Muscle of back (tissue), 11 donors: ENCODE results near the gene BCL6B. TPM values are rescaled to one million over a fixed set of nuclear protein-coding genes. Genes with fewer than 3 reads are reported as not detected.

Experiments used
- DNase-seq, 3 donors: peaks; one replicate each; pipeline versions ENCODE4 v3.0.0 to v3.0.0-alpha.2; 2013
- polyA plus RNA-seq, 10 donors: library from polyadenylated mRNA; unstranded; fragments of 120-200 nt; gene quantifications; one replicate each; pipeline ENCODE4 v1.2.1, GENCODE V29; 2013; ENCODE audit not compliant: insufficient read length in 10 of 10

BCL6B gene
- polyA plus RNA-seq, 10 donors, result 15.5 to 25.4 (median 19.1) TPM

- no peak for DNase-seq
Observed at GRCh38 chr17:7056386-7056785, 33.5 kb downstream of the BCL6B start.

- no peak for DNase-seq
Observed at GRCh38 chr17:7058831-7059447, 36.1 kb downstream of the BCL6B start.

GRCh38 chr17:7060165-7060891, 37.5 kb downstream of the BCL6B start:
- DNase-seq, result no peak

- no peak for DNase-seq
Observed at GRCh38 chr17:7063518-7064094, 40.8 kb downstream of the BCL6B start.

GRCh38 chr17:7064261-7064660, 41.4 kb downstream of the BCL6B start:
- DNase-seq, result no peak

- DNase-seq, result no peak
Observed at GRCh38 chr17:7067198-7067597, 44.3 kb downstream of the BCL6B start.

- DNase-seq, result no peak
Observed at GRCh38 chr17:7068268-7068667, 45.4 kb downstream of the BCL6B start.

GRCh38 chr17:7070712-7071111, 47.9 kb downstream of the BCL6B start:
- DNase-seq, result no peak

- no peak for DNase-seq
Observed at GRCh38 chr17:7072406-7072805, 49.6 kb downstream of the BCL6B start.

- no peak for DNase-seq
Observed at GRCh38 chr17:7074931-7075330, 52.1 kb downstream of the BCL6B start.

GRCh38 chr17:7077911-7078546, 55.2 kb downstream of the BCL6B start:
- no peak for DNase-seq

- DNase-seq, result no peak
Observed at GRCh38 chr17:7078711-7079110, 55.9 kb downstream of the BCL6B start.

Other genes with a start within 250 kb of the BCL6B start
- under 1 TPM in 8 of 10 donors, not detected in 2; 0.12 to 0.54 (median 0.19) TPM for gene FBXO39, start 246.8 kb upstream of the BCL6B start, polyA plus RNA-seq
- under 1 TPM in 2 of 10 donors, not detected in 8; 0.24 to 0.26 TPM for gene TEKT1, start 191.3 kb upstream of the BCL6B start, polyA plus RNA-seq
- gene ALOX12, start 27.0 kb upstream of the BCL6B start, polyA plus RNA-seq, result 1 to 10 TPM in 7 of 10 donors, under 1 TPM in 3; 0.77 to 1.4 (median 1.1) TPM
- gene RNASEK, start 10.4 kb upstream of the BCL6B start, polyA plus RNA-seq, result 100 to 1,000 TPM; 101 to 126 (median 111) TPM
- 1 to 10 TPM in 8 of 10 donors, under 1 TPM in 2; 0.62 to 2.4 (median 1.3) TPM for gene SLC16A13, start 13.0 kb downstream of the BCL6B start, polyA plus RNA-seq
- under 1 TPM in 9 of 10 donors, not detected in 1; 0.11 to 0.48 (median 0.17) TPM for gene SLC16A11, start 21.0 kb downstream of the BCL6B start, polyA plus RNA-seq
- 1 to 10 TPM; 1.1 to 3.5 (median 1.7) TPM for gene CLEC10A, start 57.2 kb downstream of the BCL6B start, polyA plus RNA-seq
- under 1 TPM in 9 of 10 donors, not detected in 1; 0.15 to 0.40 (median 0.34) TPM for gene ASGR2, start 91.8 kb downstream of the BCL6B start, polyA plus RNA-seq
- 1 to 10 TPM; 1.6 to 6.5 (median 2.3) TPM for gene ASGR1, start 156.3 kb downstream of the BCL6B start, polyA plus RNA-seq
- gene DLG4, start 196.8 kb downstream of the BCL6B start, polyA plus RNA-seq, result 10 to 100 TPM; 15.3 to 31.0 (median 21.1) TPM
- 100 to 1,000 TPM; 178 to 376 (median 256) TPM for gene ACADVL, start 196.9 kb downstream of the BCL6B start, polyA plus RNA-seq
- gene DVL2, start 211.5 kb downstream of the BCL6B start, polyA plus RNA-seq, result 10 to 100 TPM; 24.5 to 40.5 (median 34.9) TPM
- gene PHF23, start 216.4 kb downstream of the BCL6B start, polyA plus RNA-seq, result 10 to 100 TPM; 28.1 to 46.1 (median 34.4) TPM
- 100 to 1,000 TPM; 271 to 406 (median 306) TPM for gene GABARAP, start 219.4 kb downstream of the BCL6B start, polyA plus RNA-seq
- gene CTDNEP1, start 228.7 kb downstream of the BCL6B start, polyA plus RNA-seq, result 100 to 1,000 TPM; 153 to 190 (median 180) TPM
- 10 to 100 TPM; 31.9 to 64.8 (median 35.7) TPM for gene ELP5, start 229.2 kb downstream of the BCL6B start, polyA plus RNA-seq
- 1 to 10 TPM in 5 of 10 donors, under 1 TPM in 5; 0.47 to 3.0 (median 1.1) TPM for gene CLDN7, start 239.4 kb downstream of the BCL6B start, polyA plus RNA-seq